ENCODE measurements around the gene ZNF180.
"Not testable (repeated sequence)": the region's sequence is repeated elsewhere in the genome, so short reads cannot be mapped to it uniquely, and the experiment has no call there.

ZNF180 gene

GRCh38 chr19:44496711-44497110 is 3.6 kb downstream of the ZNF180 start:
- peaks cover 80% of the 10 kb centered on the region for H3K9me3 Mint-ChIP-seq

GRCh38 chr19:44476559-44477408 is 23.5 kb downstream of the ZNF180 start:
- H3K4me1 Mint-ChIP-seq: no peaks in the 10 kb centered on the region
- peaks cover 4% of the 10 kb centered on the region for H3K27me3 Mint-ChIP-seq (ENCODE audit: low read depth)
- H3K36me3 Mint-ChIP-seq (ENCODE audit: low read depth): peaks cover 100% of the 10 kb centered on the region
- H3K9me3 Mint-ChIP-seq: peaks cover 93% of the 10 kb centered on the region
- H3K4me3 Mint-ChIP-seq: no peak overlapping the region
- H3K27ac Mint-ChIP-seq: no peak overlapping the region
- TF ChIP-seq, protein P1, sequence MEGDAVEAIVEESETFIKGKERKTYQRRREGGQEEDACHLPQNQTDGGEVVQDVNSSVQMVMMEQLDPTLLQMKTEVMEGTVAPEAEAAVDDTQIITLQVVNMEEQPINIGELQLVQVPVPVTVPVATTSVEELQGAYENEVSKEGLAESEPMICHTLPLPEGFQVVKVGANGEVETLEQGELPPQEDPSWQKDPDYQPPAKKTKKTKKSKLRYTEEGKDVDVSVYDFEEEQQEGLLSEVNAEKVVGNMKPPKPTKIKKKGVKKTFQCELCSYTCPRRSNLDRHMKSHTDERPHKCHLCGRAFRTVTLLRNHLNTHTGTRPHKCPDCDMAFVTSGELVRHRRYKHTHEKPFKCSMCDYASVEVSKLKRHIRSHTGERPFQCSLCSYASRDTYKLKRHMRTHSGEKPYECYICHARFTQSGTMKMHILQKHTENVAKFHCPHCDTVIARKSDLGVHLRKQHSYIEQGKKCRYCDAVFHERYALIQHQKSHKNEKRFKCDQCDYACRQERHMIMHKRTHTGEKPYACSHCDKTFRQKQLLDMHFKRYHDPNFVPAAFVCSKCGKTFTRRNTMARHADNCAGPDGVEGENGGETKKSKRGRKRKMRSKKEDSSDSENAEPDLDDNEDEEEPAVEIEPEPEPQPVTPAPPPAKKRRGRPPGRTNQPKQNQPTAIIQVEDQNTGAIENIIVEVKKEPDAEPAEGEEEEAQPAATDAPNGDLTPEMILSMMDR (IDR thresholded peaks at IDR 0.05; ENCODE audit: unreplicated experiment in 3 of 3): no peak

More at GRCh38 chr19:44496711-44497110, 3.6 kb downstream of the ZNF180 start:
- Mint-ChIP-seq H3K27me3 (ENCODE audit: low read depth) (peaks cover 4% of the 10 kb centered on the region), H3K27ac (no peak overlapping the region), H3K4me1 (peaks cover 10% of the 10 kb centered on the region), H3K4me3 (peak overlapping the region; percentile 52 to 75 (median 73)), H3K36me3 (ENCODE audit: low read depth) (peaks cover 87% of the 10 kb centered on the region)
- TF ChIP-seq, protein P1 (IDR thresholded peaks at IDR 0.05; ENCODE audit: unreplicated experiment in 3 of 3): no peak

- H3K27ac Mint-ChIP-seq; H3K4me1 Mint-ChIP-seq; H3K4me3 Mint-ChIP-seq; H3K27me3 Mint-ChIP-seq (ENCODE audit: low read depth): not testable (repeated sequence)
- H3K9me3 Mint-ChIP-seq: peaks cover 82% of the 10 kb centered on the region
- peaks cover 41% of the 10 kb centered on the region for H3K36me3 Mint-ChIP-seq (ENCODE audit: low read depth)
Observed at GRCh38 chr19:44468730-44469129, 31.6 kb downstream of the ZNF180 start.

- H3K9me3 Mint-ChIP-seq: peaks cover 53% of the 10 kb centered on the region
- not testable (repeated sequence) for H3K36me3 Mint-ChIP-seq (ENCODE audit: low read depth); H3K4me1 Mint-ChIP-seq; H3K27me3 Mint-ChIP-seq (ENCODE audit: low read depth); H3K4me3 Mint-ChIP-seq; H3K27ac Mint-ChIP-seq
Observed at GRCh38 chr19:44462600-44463286, 37.6 kb downstream of the ZNF180 start.

- not testable (repeated sequence) for H3K4me1 Mint-ChIP-seq; H3K27me3 Mint-ChIP-seq (ENCODE audit: low read depth); H3K36me3 Mint-ChIP-seq (ENCODE audit: low read depth); H3K4me3 Mint-ChIP-seq; H3K27ac Mint-ChIP-seq
- H3K9me3 Mint-ChIP-seq: peaks cover 53% of the 10 kb centered on the region
Observed at GRCh38 chr19:44456016-44456415, 44.3 kb downstream of the ZNF180 start.

DNA sequence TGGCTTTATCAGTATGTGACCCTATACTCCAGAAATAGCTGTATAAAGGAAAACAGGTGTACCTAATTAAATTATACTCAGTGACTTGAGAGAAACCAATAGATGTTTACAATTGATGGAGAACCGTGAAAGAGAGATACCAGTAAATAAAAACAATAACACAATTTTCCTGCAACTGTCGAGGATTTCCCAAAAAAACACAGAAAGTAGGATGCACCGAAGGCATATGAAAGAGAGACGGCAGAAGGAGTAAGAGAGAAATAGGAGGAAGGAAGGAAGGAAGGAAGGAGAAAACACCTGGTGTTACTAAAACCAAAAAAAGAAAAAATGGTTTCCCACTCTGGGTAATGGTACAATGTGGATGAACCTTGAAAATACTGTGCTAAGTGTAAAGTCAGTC is 45.2 kb downstream of the ZNF180 start:
- Mint-ChIP-seq H3K27ac (no peak overlapping the region), H3K4me3 (no peak overlapping the region), H3K27me3 (ENCODE audit: low read depth) (no peaks in the 10 kb centered on the region), H3K4me1 (no peaks in the 10 kb centered on the region), H3K9me3 (peaks cover 58% of the 10 kb centered on the region), H3K36me3 (ENCODE audit: low read depth) (peaks cover 12% of the 10 kb centered on the region)
- TF ChIP-seq, protein P1 (IDR thresholded peaks at IDR 0.05; ENCODE audit: unreplicated experiment in 3 of 3): no peak

DNA sequence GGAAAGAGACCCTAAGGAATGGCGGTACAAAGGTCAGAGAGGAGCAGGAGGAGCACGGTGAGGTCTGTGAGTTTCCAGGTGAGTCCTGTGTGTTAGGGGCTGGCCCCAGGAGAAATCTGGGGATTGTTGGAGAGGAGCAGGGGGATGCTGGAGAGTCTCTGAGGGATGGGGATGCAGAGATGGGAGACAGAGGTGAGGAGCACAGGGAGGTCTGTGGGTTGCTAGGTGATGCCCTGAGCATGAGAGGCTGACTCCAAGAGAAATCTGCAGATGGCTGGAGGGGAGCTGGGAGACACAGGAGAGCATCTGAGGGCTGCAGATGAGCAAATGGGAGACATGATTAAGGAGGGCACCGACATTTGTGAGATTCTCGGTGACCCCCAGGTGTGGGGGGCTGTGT is 48.0 kb downstream of the ZNF180 start:
- no peak overlapping the region for H3K4me3 Mint-ChIP-seq
- H3K27me3 Mint-ChIP-seq (ENCODE audit: low read depth): no peaks in the 10 kb centered on the region
- TF ChIP-seq, protein P1 (IDR thresholded peaks at IDR 0.05; ENCODE audit: unreplicated experiment in 3 of 3): no peak
- H3K9me3 Mint-ChIP-seq: peaks cover 69% of the 10 kb centered on the region
- peaks cover 5% of the 10 kb centered on the region for H3K4me1 Mint-ChIP-seq
- H3K36me3 Mint-ChIP-seq (ENCODE audit: low read depth): peaks cover 23% of the 10 kb centered on the region
- no peak overlapping the region for H3K27ac Mint-ChIP-seq
